Measurements from ENCODE around the gene NR6A1. TPM values are rescaled to one million over a fixed set of nuclear protein-coding genes. Genes with fewer than 3 reads are reported as not detected.

NR6A1 gene
- total RNA-seq, 6 donors from 2014 or later = 4.2 to 34.6 (median 8.2) TPM

- Histone ChIP-seq H3K4me3 (peak overlapping the region; percentile 67 to 97 (median 92)), H3K9me3 (no peaks in the 10 kb centered on the region), H3K27me3 (peaks cover 0 to 5% (median 2%) of the 10 kb centered on the region in 4 donors), H3K4me1 (peaks cover 21 to 39% (median 23%) of the 10 kb centered on the region in 4 donors), H3K27ac (peak overlapping the region; percentile 39 to 87 (median 76)), H3K36me3 (no peaks in the 10 kb centered on the region)
- ATAC-seq (ENCODE audit: low FRiP score in 2 of 2) = no peak
- DNase-seq = peak; percentile 49 to 89
- TF ChIP-seq EP300 (IDR thresholded peaks at IDR 0.05) (no peak), POLR2A (IDR thresholded peaks at IDR 0.05) (no peak), POLR2AphosphoS5 (IDR thresholded peaks at IDR 0.05) (no peak)
- 4 to 5% methylated on average over 56 of the region's 56 CpGs for WGBS, 2 donors
Observed at GRCh38 chr9:124769549-124770358, 1.4 kb downstream of the NR6A1 start.

- no peak for TF ChIP-seq CTCF (IDR thresholded peaks at IDR 0.05)
- TF ChIP-seq EP300 (IDR thresholded peaks at IDR 0.05) = no peak
- no peak for TF ChIP-seq POLR2A (IDR thresholded peaks at IDR 0.05)
- no peak for TF ChIP-seq POLR2AphosphoS5 (IDR thresholded peaks at IDR 0.05)
- DNase-seq (no peak), ATAC-seq (ENCODE audit: low FRiP score in 2 of 2) (no peak)
- Histone ChIP-seq H3K4me3 (peak overlapping the region in 3 of 4 donors; percentile 91 to 97 (median 93)), H3K27ac (peak overlapping the region; percentile 12 to 87 (median 76)), H3K27me3 (peaks cover 0 to 5% (median 2%) of the 10 kb centered on the region in 4 donors), H3K9me3 (no peaks in the 10 kb centered on the region), H3K4me1 (peaks cover 18 to 35% (median 22%) of the 10 kb centered on the region in 4 donors), H3K36me3 (no peaks in the 10 kb centered on the region)
- WGBS, 2 donors = 26 to 28% methylated on average over 11 of the region's 11 CpGs
Observed at GRCh38 chr9:124768750-124769548, 2.2 kb downstream of the NR6A1 start.

GRCh38 chr9:124768334-124768733 lies 2.8 kb downstream of the NR6A1 start:
- Histone ChIP-seq H3K36me3 (no peaks in the 10 kb centered on the region), H3K4me3 (no peak overlapping the region), H3K9me3 (no peaks in the 10 kb centered on the region), H3K4me1 (peaks cover 18 to 35% (median 22%) of the 10 kb centered on the region in 4 donors), H3K27me3 (peaks cover 0 to 5% (median 2%) of the 10 kb centered on the region in 4 donors), H3K27ac (no peak overlapping the region)
- TF ChIP-seq POLR2AphosphoS5 (IDR thresholded peaks at IDR 0.05) (no peak), CTCF (IDR thresholded peaks at IDR 0.05) (no peak), POLR2A (IDR thresholded peaks at IDR 0.05) (no peak), EP300 (IDR thresholded peaks at IDR 0.05) (no peak)
- ATAC-seq (ENCODE audit: low FRiP score in 2 of 2) = no peak
- DNase-seq = no peak
- WGBS, 2 donors = 41 to 49% methylated on average over 3 of the region's 3 CpGs

- TF ChIP-seq CTCF (IDR thresholded peaks at IDR 0.05) = no peak
- TF ChIP-seq POLR2A (IDR thresholded peaks at IDR 0.05) = no peak
- no peak for TF ChIP-seq POLR2AphosphoS5 (IDR thresholded peaks at IDR 0.05)
- no peak for TF ChIP-seq EP300 (IDR thresholded peaks at IDR 0.05)
- DNase-seq = no peak
- Histone ChIP-seq H3K27me3 (peaks cover 0 to 5% (median 2%) of the 10 kb centered on the region in 4 donors), H3K4me3 (no peak overlapping the region), H3K36me3 (no peaks in the 10 kb centered on the region), H3K9me3 (no peaks in the 10 kb centered on the region), H3K27ac (no peak overlapping the region), H3K4me1 (peaks cover 18 to 35% (median 22%) of the 10 kb centered on the region in 4 donors)
- WGBS, 2 donors = 66 to 68% methylated on average over 2 of the region's 2 CpGs
- ATAC-seq (ENCODE audit: low FRiP score in 2 of 2) = no peak
Observed at GRCh38 chr9:124767821-124768220, 3.3 kb downstream of the NR6A1 start.
